Adrenal gland (tissue), 12 donors: ENCODE measurements around the gene FEV. TPM values are rescaled to one million over a fixed set of nuclear protein-coding genes. Genes with fewer than 3 reads are reported as not detected.
A peak's percentile ranks its signal among the peaks of the same experiment; 100 is the strongest.

ENCODE experiments used
- DNase-seq, 7 donors: peaks; one replicate each; pipeline ENCODE4 v3.0.0-alpha.2; 2019 to 2020
- H3K27ac ChIP-seq, 5 donors: fragments of 200-600 bp; sonication (generic) in 4 of 5; 1 replicate in 3 of 5; 2 replicates in 2 of 5; pipeline versions ENCODE4 v1.5.1 to v1.8.0; 2016 to 2020; ENCODE audit warnings: mild to moderate bottlenecking in 1 of 5
- H3K27me3 ChIP-seq: fragments of 200-600 bp; 2 replicates; pipeline ENCODE4 v1.8.0; 2021
- H3K36me3 ChIP-seq, 2 donors: fragments of 200-600 bp; replicated peaks in 1 of 2; 1 replicate in 1 of 2; 2 replicates in 1 of 2; pipeline versions ENCODE4 v1.5.1 to v1.8.0; 2018 to 2022
- H3K4me1 ChIP-seq, 2 donors: fragments of 200-600 bp; replicated peaks in 1 of 2; 1 replicate in 1 of 2; 2 replicates in 1 of 2; pipeline versions ENCODE4 v1.5.1 to v1.8.0; 2018 to 2021
- H3K4me3 ChIP-seq, 4 donors: fragments of 200-600 bp; sonication (generic) in 3 of 4; one replicate each; pipeline ENCODE4 v1.5.1; 2016 to 2018
- H3K9me3 ChIP-seq, 3 donors: fragments of 200-600 bp; sonication (generic) in 1 of 3; replicated peaks in 1 of 3; 1 replicate in 2 of 3; 2 replicates in 1 of 3; pipeline versions ENCODE4 v1.5.1 to v1.8.0; 2016 to 2021
- CTCF ChIP-seq, 6 experiments: fragments of 450-650 bp in 4 of 6; fragments of 200-600 bp in 2 of 6; sonication (generic) in 1 of 6; IDR thresholded peaks; 1 replicate in 5 of 6; 2 replicates in 1 of 6; pipeline versions ENCODE4 v1.5.1 to v1.8.0; 2016 to 2021; ENCODE audit warnings: antibody characterized with exemption in 6 of 6, mild to moderate bottlenecking in 2 of 6, moderate library complexity in 1 of 6
- POLR2A ChIP-seq, 2 donors: fragments of 450-650 bp; IDR thresholded peaks; one replicate each; pipeline ENCODE4 v1.6.1; 2017; ENCODE audit warnings: antibody characterized with exemption in 2 of 2, mild to moderate bottlenecking in 2 of 2, moderate library complexity in 1 of 2
- WGBS, 4 donors: extraction: QIAGEN DNeasy Blood & Tissue Kit in 2 of 4; methylation state at CpG; one replicate each; pipeline versions ENCODE4 v1.1.5 to v1.1.7; 2013 to 2017; 5-methylcytosine and 5-hydroxymethylcytosine counted together
- intact Hi-C, 2 donors: fragments of 100-400 bp; cut with DNase I; formaldehyde crosslinking; loops; one replicate each; pipeline versions ENCODE4 v1.14.1 to v1.15.0; 2022 to 2023
- polyA plus RNA-seq, 3 donors: library from polyadenylated mRNA; stranded (reverse); fragments of 200-250 nt in 2 of 3; fragments of 350-450 nt in 1 of 3; fragmentation: Illumina TruSeq in 1 of 3; extraction: RNeasy Lipid Tissue Mini Kit (QIAGEN cat#74804) in 1 of 3; gene quantifications; one replicate each; pipeline ENCODE4 v1.2.3, GENCODE V29; 2013 to 2014
- total RNA-seq, 9 donors: library from RNA; depleted of rRNA in 4 of 9; stranded (reverse); fragments of >200 nt in 4 of 9; fragments of 120-200 nt in 1 of 9; fragmentation: NEBNext Ultra II Directional in 1 of 9; extraction: Animal tissue kit (Norgen Biotek cat#: 25700) in 1 of 9; gene quantifications; one replicate each; pipeline versions ENCODE4 v1.1.0 to v1.2.4, GENCODE V29; 2013 to 2023
- donor health status: healthy with polysubstance abuse.
- donor health status: Bipolar disorder and iron deficiency.
- donor health status: DM: yes; HTN: yes; CAD: no.
- donor health status: DM: no; HTN: no; CAD: no.
- donor health status: DM: no; HTN: no; CAD: no.
- donor health status: DM: yes; HTN: yes; CAD: no.

FEV gene
- total and polyA plus RNA-seq, 12 donors: 0.22 to 16.5 (median 3.1) TPM; not detected in 4

GRCh38 chr2:218988650-218989049 lies 3.7 kb upstream of the FEV start:
- TF ChIP-seq CTCF (IDR thresholded peaks at IDR 0.05): no peak
- TF ChIP-seq POLR2A (IDR thresholded peaks at IDR 0.05): no peak
- 42 to 49% (median 49%) methylated on average over 2 of the region's 2 CpGs; no CpG with 5 or more reads in 1 of the 4 donors for WGBS, 4 donors

GRCh38 chr2:218988164-218988563 lies 3.2 kb upstream of the FEV start:
- 36 to 51% (median 39%) methylated on average over 3 of the region's 3 CpGs for WGBS, 4 donors
- H3K27me3 ChIP-seq: peaks cover 93% of the 10 kb centered on the region

More at GRCh38 chr2:218988650-218989049, 3.7 kb upstream of the FEV start:
- Histone ChIP-seq H3K4me3 (no peak overlapping the region), H3K36me3 (no peaks in the 10 kb centered on the region), H3K27ac (no peak overlapping the region), H3K4me1 (peaks cover 9 to 10% of the 10 kb centered on the region in 2 donors), H3K9me3 (no peaks in the 10 kb centered on the region), H3K27me3 (peaks cover 93% of the 10 kb centered on the region)
- DNase-seq: no peak
- intact Hi-C loops: no loop called here

GRCh38 chr2:218986148-218986761 lies 1.3 kb upstream of the FEV start:
- H3K36me3 ChIP-seq: no peaks in the 10 kb centered on the region
- no peak overlapping the region for H3K27ac ChIP-seq
- intact Hi-C loops: no loop called here
- WGBS, 4 donors: 30 to 64% (median 46%) methylated on average over 3 to 4 of the region's 4 CpGs
- no peak for DNase-seq
- peaks cover 94% of the 10 kb centered on the region for H3K27me3 ChIP-seq
- peaks cover 10 to 13% of the 10 kb centered on the region in 2 donors for H3K4me1 ChIP-seq
- TF ChIP-seq POLR2A (IDR thresholded peaks at IDR 0.05) (no peak), CTCF (IDR thresholded peaks at IDR 0.05) (no peak)
- H3K4me3 ChIP-seq: no peak overlapping the region
- no peaks in the 10 kb centered on the region for H3K9me3 ChIP-seq

More at GRCh38 chr2:218988164-218988563, 3.2 kb upstream of the FEV start:
- H3K27ac ChIP-seq: no peak overlapping the region
- DNase-seq: no peak
- TF ChIP-seq CTCF (IDR thresholded peaks at IDR 0.05) (no peak), POLR2A (IDR thresholded peaks at IDR 0.05) (no peak)
- H3K36me3 ChIP-seq: no peaks in the 10 kb centered on the region
- no peaks in the 10 kb centered on the region for H3K9me3 ChIP-seq
- intact Hi-C loops: no loop called here
- peaks cover 4 to 5% of the 10 kb centered on the region in 2 donors for H3K4me1 ChIP-seq
- H3K4me3 ChIP-seq: no peak overlapping the region

- DNase-seq: no peak
- TF ChIP-seq POLR2A (IDR thresholded peaks at IDR 0.05): no peak
- TF ChIP-seq CTCF (IDR thresholded peaks at IDR 0.05): no peak
- Histone ChIP-seq H3K4me1 (peaks cover 11 to 16% of the 10 kb centered on the region in 2 donors), H3K4me3 (no peak overlapping the region), H3K27ac (peak overlapping the region in 1 of 5 donors; percentile 63), H3K27me3 (peaks cover 93% of the 10 kb centered on the region), H3K9me3 (no peaks in the 10 kb centered on the region), H3K36me3 (no peaks in the 10 kb centered on the region)
- intact Hi-C loops: no loop called here
- 4 to 12% (median 6%) methylated on average over 21 to 49 of the region's 49 CpGs for WGBS, 4 donors
Measured at GRCh38 chr2:218985325-218986091, 524 bp upstream of the FEV start.
